Liver (tissue), 9 donors: ENCODE results near the gene TRIM3. TPM values are rescaled to one million over a fixed set of nuclear protein-coding genes. Genes with fewer than 3 reads are reported as not detected.

Experiments
- DNase-seq: peaks from one replicate; pipeline ENCODE4 v3.0.0-alpha.2; 2017; ENCODE audit warnings: low spot score
- H3K27ac ChIP-seq, 2 donors: one replicate each; pipeline ENCODE4 v1.7.0; 2013; ENCODE audit warnings: inconsistent platforms in 2 of 2, low read length in 2 of 2, control low read depth in 1 of 2, low read depth in 1 of 2, mild to moderate bottlenecking in 1 of 2
- H3K27me3 ChIP-seq, 4 donors: one replicate each; pipeline versions ENCODE4 v1.6.1 to v1.7.0; 2013; ENCODE audit warnings: low read length in 3 of 4, inconsistent platforms in 1 of 4, mild to moderate bottlenecking in 1 of 4, moderate library complexity in 1 of 4; ENCODE audit not compliant: control insufficient read depth in 4 of 4, insufficient read depth in 4 of 4
- H3K36me3 ChIP-seq, 4 donors: one replicate each; pipeline versions ENCODE4 v1.6.1 to v1.7.0; 2013; ENCODE audit warnings: low read length in 3 of 4, mild to moderate bottlenecking in 3 of 4, low read depth in 1 of 4, moderate library complexity in 1 of 4; ENCODE audit not compliant: control insufficient read depth in 4 of 4, insufficient read depth in 3 of 4
- H3K4me1 ChIP-seq, 4 donors: one replicate each; pipeline versions ENCODE4 v1.6.1 to v1.7.0; 2013; ENCODE audit warnings: low read length in 3 of 4, mild to moderate bottlenecking in 3 of 4, moderate library complexity in 1 of 4; ENCODE audit not compliant: control insufficient read depth in 4 of 4, insufficient read depth in 4 of 4
- H3K4me3 ChIP-seq, 3 donors: one replicate each; pipeline versions ENCODE4 v1.6.1 to v1.7.0; 2013; ENCODE audit warnings: low read length in 3 of 3, control low read depth in 1 of 3, low read depth in 1 of 3, mild to moderate bottlenecking in 1 of 3
- H3K9ac ChIP-seq, 2 donors: one replicate each; pipeline ENCODE4 v1.7.0; 2013; ENCODE audit warnings: low read length in 2 of 2, mild to moderate bottlenecking in 2 of 2, moderate library complexity in 2 of 2, control low read depth in 1 of 2, low read depth in 1 of 2
- H3K9me3 ChIP-seq, 4 donors: one replicate each; pipeline versions ENCODE4 v1.6.1 to v1.7.0; 2013; ENCODE audit warnings: low read length in 3 of 4; ENCODE audit not compliant: control insufficient read depth in 4 of 4
- CTCF ChIP-seq: fragments of 150-350 bp; IDR thresholded peaks from 2 replicates; pipeline ENCODE4 v1.5.1; 2017; ENCODE audit warnings: improper control_type of control experiment, low read depth, low read length; ENCODE audit not compliant: missing input control
- FOXA1 ChIP-seq: IDR thresholded peaks from 2 replicates; pipeline ENCODE4 v1.6.1; 2016; ENCODE audit warnings: antibody characterized with exemption
- HNF4A ChIP-seq, 2 donors: conservative IDR thresholded peaks; 2 replicates each; pipeline ENCODE4 v1.6.1; 2016; ENCODE audit warnings: antibody characterized with exemption in 2 of 2, mild to moderate bottlenecking in 2 of 2
- HNF4G ChIP-seq: IDR thresholded peaks from 2 replicates; pipeline ENCODE4 v1.6.1; 2016; ENCODE audit warnings: antibody characterized with exemption
- MAX ChIP-seq: IDR thresholded peaks from 2 replicates; pipeline ENCODE4 v1.6.1; 2016; ENCODE audit warnings: antibody characterized with exemption
- NR2F2 ChIP-seq: IDR thresholded peaks from 2 replicates; pipeline ENCODE4 v1.6.1; 2016; ENCODE audit warnings: antibody characterized with exemption
- RAD21 ChIP-seq, 2 donors: IDR thresholded peaks; 2 replicates each; pipeline ENCODE4 v1.6.1; 2016; ENCODE audit warnings: antibody characterized with exemption in 2 of 2, mild to moderate bottlenecking in 2 of 2
- RXRA ChIP-seq, 2 donors: IDR thresholded peaks; 2 replicates each; pipeline ENCODE4 v1.6.1; 2017 to 2018; ENCODE audit warnings: antibody characterized with exemption in 2 of 2, mild to moderate bottlenecking in 1 of 2
- SP1 ChIP-seq: IDR thresholded peaks from 2 replicates; pipeline ENCODE4 v1.6.1; 2018; ENCODE audit warnings: antibody characterized with exemption, mild to moderate bottlenecking
- TAF1 ChIP-seq: conservative IDR thresholded peaks from 2 replicates; pipeline ENCODE4 v1.6.1; 2016; ENCODE audit warnings: antibody characterized with exemption, mild to moderate bottlenecking
- YY1 ChIP-seq: IDR thresholded peaks from 2 replicates; pipeline ENCODE4 v1.6.1; 2016; ENCODE audit warnings: antibody characterized with exemption, mild to moderate bottlenecking
- WGBS: extraction: QIAGEN DNeasy Blood & Tissue Kit; methylation state at CpG from one replicate; pipeline ENCODE4 v1.1.7; 2013; 5-methylcytosine and 5-hydroxymethylcytosine counted together
- polyA plus RNA-seq, 2 donors: library from polyadenylated mRNA; stranded (reverse) in 1 of 2; unstranded in 1 of 2; fragments of 200-250 nt in 1 of 2; fragments of >200 nt in 1 of 2; fragmentation: Nextera tagmentation in 1 of 2; extraction: Ambion mirVana in 1 of 2; gene quantifications; one replicate each; pipeline versions ENCODE4 v1.2.1 to v1.2.3, GENCODE V29; 2013 to 2015
- total RNA-seq, 2 donors: library from RNA; depleted of rRNA; stranded (reverse); fragments of >200 nt; gene quantifications; one replicate each; pipeline ENCODE4 v1.2.3, GENCODE V29; 2014
- TF ChIP-seq, protein P1 (sequence below): IDR thresholded peaks from 2 replicates; pipeline ENCODE4 v1.6.1; 2016; ENCODE audit warnings: antibody characterized with exemption
- donor health status: healthy.
- donor health status: healthy.
- donor health status: healthy.
- donor health status: healthy.
- donor health status: healthy.

TRIM3 gene
- total and polyA plus RNA-seq, 4 donors, result 5.2 to 12.7 (median 9.1) TPM

- Histone ChIP-seq H3K4me1 (peaks cover 0 to 8% (median 2%) of the 10 kb centered on the region in 4 donors), H3K9ac (no peak overlapping the region), H3K27ac (no peak overlapping the region), H3K36me3 (peaks cover 0 to 6% (median under 1%) of the 10 kb centered on the region in 4 donors), H3K27me3 (no peaks in the 10 kb centered on the region), H3K9me3 (no peaks in the 10 kb centered on the region), H3K4me3 (no peak overlapping the region)
- 76% methylated on average over 3 of the region's 3 CpGs for WGBS
- DNase-seq, result no peak
- no peak for TF ChIP-seq SP1
- TF ChIP-seq FOXA1, result no peak
- TF ChIP-seq RXRA (IDR thresholded peaks at IDR 0.05), result no peak
These were observed 58.8 kb downstream of the TRIM3 start for GRCh38 chr11:6414874-6415328.

DNA sequence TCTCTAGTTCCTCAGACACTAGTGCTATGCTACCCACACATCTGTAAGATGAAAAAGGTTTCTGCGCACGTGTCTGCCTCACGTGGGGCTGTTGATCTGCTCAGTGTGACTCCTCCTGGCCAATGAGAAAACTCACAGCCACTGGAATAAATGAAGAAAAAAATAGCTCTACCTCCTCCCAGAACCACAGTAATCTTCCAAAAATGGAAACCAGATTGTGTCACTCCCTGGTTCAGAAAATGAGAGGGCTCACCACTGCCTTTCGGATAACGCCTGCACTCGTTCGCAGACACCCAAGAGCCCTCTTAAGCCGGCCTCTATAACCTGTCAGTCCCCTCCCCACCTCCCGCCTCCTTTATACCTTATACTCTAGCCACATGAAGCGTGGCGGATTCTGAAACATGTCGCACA is 59.9 kb downstream of the TRIM3 start:
- WGBS, result 96% methylated on average over 12 of the region's 12 CpGs
- H3K27ac ChIP-seq, result no peak overlapping the region
- no peak for DNase-seq

DNA sequence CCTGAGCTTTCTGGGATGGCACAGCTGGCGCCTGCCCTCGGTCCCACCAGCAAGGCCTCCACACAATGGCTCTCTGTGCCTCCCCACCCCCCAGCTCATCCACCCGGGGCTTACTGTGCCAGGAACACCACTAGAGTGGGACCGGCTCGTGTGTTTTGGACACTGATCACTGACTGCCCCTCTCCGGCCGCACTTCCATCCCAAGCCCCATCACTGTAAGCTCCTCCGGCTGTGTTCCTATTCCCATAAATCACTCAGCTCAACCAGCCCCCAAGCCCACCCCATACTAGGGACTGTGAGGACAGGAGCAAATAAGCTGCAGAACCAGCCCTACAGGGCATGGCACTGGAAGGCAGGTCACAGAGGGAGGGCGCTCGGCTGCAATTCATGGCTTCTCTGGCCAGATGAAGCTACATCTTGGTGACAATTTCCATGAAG is 62.1 kb downstream of the TRIM3 start:
- H3K36me3 ChIP-seq, result peaks cover 0 to 6% (median under 1%) of the 10 kb centered on the region in 4 donors
- H3K9ac ChIP-seq, result no peak overlapping the region
- no peak for DNase-seq
- no peaks in the 10 kb centered on the region for H3K9me3 ChIP-seq
- H3K4me1 ChIP-seq, result peaks cover 0 to 1% (median 0%) of the 10 kb centered on the region in 4 donors
- H3K27me3 ChIP-seq, result no peaks in the 10 kb centered on the region
- H3K27ac ChIP-seq, result no peak overlapping the region
- no peak overlapping the region for H3K4me3 ChIP-seq
- 88% methylated on average over 10 of the region's 10 CpGs for WGBS
- TF ChIP-seq NR2F2 (no peak), RAD21 (IDR thresholded peaks at IDR 0.05) (no peak), FOXA1 (no peak), HNF4A (conservative IDR thresholded peaks at IDR 0.05) (no peak), MAX (no peak), RXRA (IDR thresholded peaks at IDR 0.05) (no peak), YY1 (no peak), CTCF (no peak)

More for the DNA sequence above, 59.9 kb downstream of the TRIM3 start:
- TF ChIP-seq MAX, result no peak
- no peak for TF ChIP-seq RXRA (IDR thresholded peaks at IDR 0.05)
- no peak for TF ChIP-seq TAF1
- TF ChIP-seq, protein P1, sequence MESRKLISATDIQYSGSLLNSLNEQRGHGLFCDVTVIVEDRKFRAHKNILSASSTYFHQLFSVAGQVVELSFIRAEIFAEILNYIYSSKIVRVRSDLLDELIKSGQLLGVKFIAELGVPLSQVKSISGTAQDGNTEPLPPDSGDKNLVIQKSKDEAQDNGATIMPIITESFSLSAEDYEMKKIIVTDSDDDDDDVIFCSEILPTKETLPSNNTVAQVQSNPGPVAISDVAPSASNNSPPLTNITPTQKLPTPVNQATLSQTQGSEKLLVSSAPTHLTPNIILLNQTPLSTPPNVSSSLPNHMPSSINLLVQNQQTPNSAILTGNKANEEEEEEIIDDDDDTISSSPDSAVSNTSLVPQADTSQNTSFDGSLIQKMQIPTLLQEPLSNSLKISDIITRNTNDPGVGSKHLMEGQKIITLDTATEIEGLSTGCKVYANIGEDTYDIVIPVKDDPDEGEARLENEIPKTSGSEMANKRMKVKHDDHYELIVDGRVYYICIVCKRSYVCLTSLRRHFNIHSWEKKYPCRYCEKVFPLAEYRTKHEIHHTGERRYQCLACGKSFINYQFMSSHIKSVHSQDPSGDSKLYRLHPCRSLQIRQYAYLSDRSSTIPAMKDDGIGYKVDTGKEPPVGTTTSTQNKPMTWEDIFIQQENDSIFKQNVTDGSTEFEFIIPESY, result no peak
- no peak for TF ChIP-seq HNF4G
- TF ChIP-seq CTCF, result no peak
- Histone ChIP-seq H3K9me3 (no peaks in the 10 kb centered on the region), H3K36me3 (peaks cover 0 to 6% (median under 1%) of the 10 kb centered on the region in 4 donors), H3K9ac (no peak overlapping the region), H3K4me1 (no peaks in the 10 kb centered on the region), H3K4me3 (no peak overlapping the region), H3K27me3 (no peaks in the 10 kb centered on the region)
